GM21515 (cell line): ENCODE results near the gene TNIP1.

Source experiments
- ATAC-seq: cut with Tn5 transposase; IDR thresholded peaks from one replicate; pipeline ENCODE4 v1.9.1; 2021; ENCODE audit not compliant: unreplicated experiment

The TNIP1 gene

DNA sequence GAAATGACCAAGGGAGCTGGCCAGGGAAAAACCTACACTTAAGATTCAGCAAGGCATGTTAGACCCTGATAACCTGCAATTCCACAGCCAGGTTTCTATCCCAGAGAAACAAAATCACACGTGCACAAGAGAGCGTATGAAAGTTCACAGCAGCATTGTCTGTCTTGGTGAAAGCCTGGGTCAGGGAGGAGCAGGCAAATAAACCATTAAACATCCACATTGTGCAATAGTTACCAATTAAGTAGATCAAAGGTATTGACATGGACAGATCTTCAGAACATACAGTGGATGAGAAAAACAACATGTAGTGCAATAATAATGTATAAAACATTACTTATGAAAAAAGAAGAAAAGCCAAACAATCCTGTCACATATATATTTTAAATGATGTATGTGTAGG lies 76.3 kb downstream of the TNIP1 start:
- no peak for ATAC-seq

- no peak for ATAC-seq
Observed at GRCh38 chr5:151003503-151003860, 77.4 kb downstream of the TNIP1 start.

DNA sequence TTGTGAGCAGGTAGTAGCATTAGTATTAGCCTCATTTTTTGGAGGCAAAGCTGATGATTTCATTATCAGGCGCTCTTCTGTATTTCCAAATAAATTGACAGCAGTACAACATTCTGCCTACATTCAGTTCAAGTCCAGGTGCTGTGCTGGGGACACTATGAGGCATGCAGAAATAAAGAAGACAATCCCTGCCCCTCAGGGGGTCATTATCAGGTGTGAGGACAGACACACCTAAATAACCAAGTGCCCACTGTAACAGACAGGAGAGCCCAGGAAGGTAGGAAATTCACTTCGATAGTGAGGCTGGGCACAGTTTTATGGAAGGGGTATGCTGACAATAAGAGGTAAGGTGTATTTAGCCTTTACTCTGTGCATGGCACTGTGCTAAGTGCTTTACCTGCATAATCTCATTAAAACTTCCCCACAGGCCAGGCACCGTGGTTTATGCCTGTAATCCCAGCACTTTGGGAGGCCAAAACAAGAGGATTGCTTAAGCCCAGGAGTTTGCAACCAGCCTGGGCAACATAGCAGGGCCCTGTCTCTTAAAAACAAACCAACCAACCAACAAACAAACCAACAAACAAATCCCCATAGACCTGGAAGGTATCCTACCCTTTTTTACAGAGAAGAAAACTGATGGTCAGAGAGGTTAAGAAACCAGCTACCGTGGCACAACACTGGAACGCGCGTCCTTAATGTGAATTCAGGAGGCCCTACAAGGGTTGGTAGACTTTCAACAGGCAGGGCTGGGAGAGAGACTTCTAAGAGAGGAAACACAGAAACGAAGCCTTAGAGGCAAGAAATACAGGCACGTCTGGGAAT lies 77.9 kb downstream of the TNIP1 start:
- no peak for ATAC-seq

DNA sequence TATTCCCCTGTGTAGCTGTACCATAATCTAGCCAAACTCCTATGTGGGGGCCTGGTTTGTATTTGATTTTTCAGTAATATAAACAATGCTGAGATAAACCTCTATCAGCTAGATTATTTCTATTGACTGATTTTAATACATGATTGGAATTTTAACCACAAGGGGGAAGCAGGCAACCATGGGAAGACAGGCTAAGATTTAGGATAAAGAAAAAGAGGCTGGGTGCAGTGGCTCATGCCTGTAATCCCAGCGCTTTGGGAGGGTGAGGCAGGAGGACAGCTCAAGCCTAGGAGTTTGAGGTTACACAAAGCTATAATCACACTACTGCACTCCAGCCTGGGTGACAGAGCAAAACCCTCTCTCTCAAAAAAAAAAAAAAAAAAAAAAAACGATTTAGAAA lies 78.6 kb downstream of the TNIP1 start:
- ATAC-seq = no peak

DNA sequence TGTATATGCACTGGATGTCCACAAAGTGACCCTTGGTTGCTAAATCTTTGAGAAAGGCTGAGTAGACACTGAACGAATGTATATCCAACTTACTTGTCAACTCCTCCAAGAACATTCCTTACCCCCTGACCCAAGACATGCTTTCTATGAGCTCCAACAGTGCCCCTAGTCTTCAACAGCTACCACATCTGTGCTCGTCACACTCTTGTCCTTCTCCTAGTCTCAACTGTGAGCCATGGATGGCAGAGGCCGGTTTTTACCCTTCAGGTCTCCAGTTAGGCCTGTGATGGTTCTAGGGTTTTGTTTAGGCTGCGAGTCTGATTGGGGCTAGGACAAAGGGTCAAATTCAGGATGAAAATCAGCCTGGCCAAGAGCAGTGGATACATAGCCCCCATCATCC lies 79.4 kb downstream of the TNIP1 start:
- no peak for ATAC-seq

DNA sequence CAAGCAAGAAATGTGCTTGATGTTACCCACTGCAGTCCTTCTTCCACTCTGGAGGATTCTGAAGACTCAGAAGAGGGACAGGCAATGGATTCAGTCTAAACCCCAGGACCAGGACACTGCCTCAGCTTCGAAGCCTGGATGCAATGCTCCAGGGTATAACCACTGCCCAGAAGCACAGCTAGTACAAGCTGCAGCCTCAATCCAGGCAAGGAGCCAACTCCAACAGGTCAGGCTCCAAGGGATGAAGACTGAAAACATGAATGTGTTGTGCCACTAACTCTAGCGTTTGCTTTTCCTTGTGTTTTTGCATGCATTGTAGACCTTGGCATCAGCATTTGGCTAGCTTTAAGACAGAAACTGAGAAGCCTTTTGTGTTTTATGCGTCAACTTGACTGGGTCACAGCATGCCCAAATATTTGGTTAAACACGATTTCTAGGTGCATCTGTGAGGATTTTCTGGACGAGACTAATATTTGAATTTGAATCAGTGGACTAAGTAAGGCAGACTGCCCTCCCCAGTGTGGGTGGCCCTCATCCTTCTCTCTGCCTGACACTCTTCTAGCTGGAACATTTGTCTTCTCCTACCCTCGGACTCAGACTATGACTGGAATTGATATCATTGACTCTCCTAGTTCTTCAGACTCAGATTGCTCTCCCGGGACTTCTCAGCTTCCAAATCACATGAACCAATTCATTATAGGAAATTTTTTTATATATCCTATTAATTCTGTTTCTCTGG lies 81.0 kb downstream of the TNIP1 start:
- ATAC-seq = no peak

GRCh38 chr5:150993826-150994412 lies 86.9 kb downstream of the TNIP1 start:
- ATAC-seq = no peak

DNA sequence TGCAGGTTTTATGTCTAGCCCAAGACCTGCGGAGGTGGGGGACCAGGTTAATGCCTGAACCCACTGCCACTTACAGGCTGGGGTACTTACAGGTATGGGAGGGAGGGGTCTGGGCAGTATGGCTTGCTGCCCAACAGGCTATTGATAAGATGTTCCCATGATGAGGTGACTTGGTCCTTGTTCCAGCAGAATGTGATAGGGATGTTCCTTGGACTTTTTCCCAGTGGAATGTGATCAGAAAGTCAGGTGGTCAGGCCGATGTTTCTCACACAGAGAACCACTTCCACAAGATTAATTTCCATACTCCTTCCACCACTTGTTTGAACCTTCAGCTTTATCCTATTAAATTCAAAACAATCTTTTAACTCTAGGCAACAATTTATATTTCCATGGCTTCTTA lies 87.4 kb downstream of the TNIP1 start:
- no peak for ATAC-seq

- no peak for ATAC-seq
Observed at GRCh38 chr5:150992705-150993104, 88.1 kb downstream of the TNIP1 start.

DNA sequence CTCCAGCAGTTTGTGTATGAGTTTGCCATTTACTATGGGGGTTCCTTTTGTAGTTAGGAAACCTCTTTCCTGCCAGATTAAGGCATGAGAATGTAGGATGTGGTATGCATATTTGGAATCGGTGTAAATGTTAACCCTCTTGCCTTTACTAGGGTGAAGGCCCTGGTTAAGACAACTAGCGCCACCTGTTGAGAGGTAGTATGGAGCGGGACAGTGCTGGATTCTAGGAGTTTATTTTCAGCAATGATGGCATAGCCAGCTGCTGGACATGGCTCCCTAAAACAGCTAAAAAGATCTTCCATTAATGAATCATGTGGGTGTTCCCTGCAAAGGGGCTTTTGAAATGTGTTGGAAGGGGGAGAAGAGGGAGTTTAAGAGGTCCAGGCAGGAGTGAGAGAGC lies 91.1 kb downstream of the TNIP1 start:
- no peak for ATAC-seq

DNA sequence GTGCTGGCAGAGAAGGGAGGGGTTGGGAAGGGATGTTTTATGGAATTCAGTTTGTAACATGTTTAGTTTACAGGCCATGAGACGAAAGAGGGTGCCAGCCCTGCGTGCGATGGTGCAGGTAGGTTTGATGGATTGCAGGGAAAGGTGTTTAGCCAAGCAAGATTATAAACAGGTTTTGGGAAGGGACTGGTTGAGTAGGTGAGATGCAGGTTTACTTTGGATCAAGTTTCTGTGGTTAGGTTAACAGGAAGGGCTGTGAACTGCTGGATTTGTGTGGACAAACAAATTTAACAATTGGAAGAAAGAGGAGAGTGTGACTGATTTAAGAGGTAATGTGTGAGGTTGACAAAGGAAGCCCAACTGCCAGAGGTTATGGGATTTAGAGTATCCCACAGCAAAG lies 93.1 kb downstream of the TNIP1 start:
- no peak for ATAC-seq
